HG02870 (cell line): ENCODE data around the gene FAM221B.

ENCODE experiments used
- ATAC-seq: cut with Tn5 transposase; IDR thresholded peaks from one replicate; pipeline ENCODE4 v1.9.1; 2021; ENCODE audit warnings: mild to moderate bottlenecking, moderate library complexity; ENCODE audit not compliant: unreplicated experiment

FAM221B gene

GRCh38 chr9:35828716-35829083 is at the start of gene FAM221B:
TSS of gene FAM221B (minus strand) at chr9:35828732. CDS start at chr9:35826161, 2,571 bp downstream.
- no peak for ATAC-seq

DNA sequence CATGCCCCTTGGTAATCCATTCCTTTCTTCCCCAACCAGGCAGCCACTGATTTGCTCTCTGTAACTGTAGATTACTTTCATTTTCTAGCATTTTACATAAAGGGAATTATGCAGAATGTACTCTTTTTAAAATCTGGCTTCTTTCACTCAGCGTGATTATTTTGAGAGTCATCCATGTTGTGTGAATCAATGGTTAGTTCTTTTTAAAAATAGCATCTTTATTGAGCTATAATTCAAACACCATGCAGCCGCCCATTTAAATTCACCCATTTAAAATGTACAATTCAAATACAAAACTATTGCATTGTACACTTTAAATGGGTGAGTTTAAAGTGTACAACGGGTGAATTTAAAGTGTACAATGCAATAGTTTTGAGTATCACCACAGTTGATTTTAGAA is 44.0 kb upstream of the FAM221B start:
- no peak for ATAC-seq

DNA sequence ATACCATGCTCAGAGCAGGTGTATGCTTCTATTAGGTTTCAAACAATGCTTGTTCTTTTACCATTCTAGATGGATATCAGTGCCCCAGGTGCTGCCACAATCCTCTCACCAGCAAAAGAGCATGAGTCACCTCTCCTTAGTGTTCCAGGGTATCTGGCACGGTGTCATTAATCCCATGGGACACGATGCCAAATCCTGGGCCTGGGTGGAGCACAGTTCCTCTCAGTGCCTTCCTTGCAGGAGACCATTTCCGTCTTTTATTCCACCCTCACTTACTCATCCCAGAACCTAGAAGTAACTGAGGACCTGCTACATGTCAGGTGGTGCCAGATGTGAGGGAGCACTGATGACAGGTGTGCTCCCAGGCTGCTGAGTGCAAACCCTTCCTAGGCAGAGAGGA is 43.0 kb upstream of the FAM221B start:
- ATAC-seq = no peak

DNA sequence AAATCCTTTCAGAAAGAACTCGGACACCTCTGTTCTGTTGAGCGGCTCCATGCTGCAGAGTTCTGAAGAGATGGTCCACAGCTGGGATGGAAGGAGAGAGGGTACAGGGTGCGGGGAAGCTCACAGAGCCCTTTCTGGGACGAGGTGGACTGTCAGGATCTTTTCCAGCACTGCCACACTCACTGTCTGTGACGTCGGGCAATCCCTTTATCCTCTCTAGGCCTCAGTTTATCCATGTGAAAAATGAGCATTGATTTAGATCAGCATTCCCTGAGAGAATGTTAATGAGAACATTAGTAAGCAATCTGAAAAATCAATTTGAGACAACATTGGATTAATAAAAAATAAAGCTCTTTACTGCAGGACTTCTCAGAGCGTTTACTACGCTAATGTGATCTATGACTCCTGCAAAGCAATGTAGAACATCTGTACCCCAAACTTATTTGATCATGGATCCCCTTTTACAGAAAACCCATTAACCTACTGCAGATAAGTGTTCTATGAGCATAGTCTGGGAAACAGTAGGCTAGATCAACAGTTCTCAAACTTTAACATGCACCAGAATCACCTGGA is 41.9 kb upstream of the FAM221B start, which contains the start of gene OR13J1:
Gene OR13J1 (minus strand): TSS at position 51 of the 573 bp plus-strand sequence. CDS start 0 bp downstream, at position 51.
- ATAC-seq = no peak

GRCh38 chr9:35869621-35870216 is 41.2 kb upstream of the FAM221B start:
- no peak for ATAC-seq

DNA sequence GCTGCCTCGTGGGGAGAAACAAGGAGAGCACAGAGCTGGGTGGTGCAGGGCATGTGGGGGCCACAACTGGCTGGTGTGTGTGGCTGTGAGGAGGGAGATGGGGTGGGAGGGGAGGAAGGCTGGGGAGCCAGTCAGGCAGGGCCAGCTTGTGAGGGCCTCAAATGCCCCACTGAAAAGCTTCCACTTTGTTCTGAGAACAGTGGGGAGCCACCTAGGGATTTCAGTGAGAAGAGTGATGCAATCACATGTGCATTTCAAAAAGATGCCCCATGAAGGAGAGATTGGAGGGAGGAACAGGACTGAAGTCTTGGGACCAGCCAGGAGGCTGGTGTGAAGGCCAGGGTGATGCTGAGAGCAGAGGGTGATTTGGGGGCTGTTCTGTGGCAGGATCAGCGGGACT is 40.4 kb upstream of the FAM221B start:
- ATAC-seq = no peak

GRCh38 chr9:35867538-35867937 is 39.0 kb upstream of the FAM221B start:
- no peak for ATAC-seq

DNA sequence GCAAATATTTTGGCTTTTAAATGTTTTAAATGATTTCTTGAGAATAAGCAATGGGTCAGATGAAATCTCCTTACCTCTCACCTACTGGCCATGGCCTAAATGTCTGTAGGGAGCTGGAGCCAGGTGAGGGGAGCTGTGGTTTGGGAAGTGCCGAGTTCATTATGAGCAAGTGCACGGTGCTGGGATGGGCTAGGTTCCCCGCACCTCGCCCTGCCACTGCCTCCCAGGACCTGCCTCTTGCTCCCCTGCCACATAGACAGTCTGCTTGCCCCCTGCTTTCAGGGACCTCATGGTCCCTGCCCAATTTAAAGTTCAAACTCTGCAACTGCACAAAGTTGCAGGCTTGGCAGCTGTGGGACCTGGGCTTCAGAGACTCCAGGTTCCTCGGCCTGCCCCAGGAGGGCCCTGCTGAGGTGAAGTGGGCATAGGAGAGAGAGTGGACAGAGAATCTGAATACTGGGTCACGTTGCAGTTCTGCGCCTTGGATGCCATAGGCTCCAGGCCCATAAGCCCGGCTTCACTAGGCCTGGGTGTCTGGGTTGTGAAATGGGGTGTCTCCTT is 36.2 kb upstream of the FAM221B start:
- ATAC-seq = no peak

DNA sequence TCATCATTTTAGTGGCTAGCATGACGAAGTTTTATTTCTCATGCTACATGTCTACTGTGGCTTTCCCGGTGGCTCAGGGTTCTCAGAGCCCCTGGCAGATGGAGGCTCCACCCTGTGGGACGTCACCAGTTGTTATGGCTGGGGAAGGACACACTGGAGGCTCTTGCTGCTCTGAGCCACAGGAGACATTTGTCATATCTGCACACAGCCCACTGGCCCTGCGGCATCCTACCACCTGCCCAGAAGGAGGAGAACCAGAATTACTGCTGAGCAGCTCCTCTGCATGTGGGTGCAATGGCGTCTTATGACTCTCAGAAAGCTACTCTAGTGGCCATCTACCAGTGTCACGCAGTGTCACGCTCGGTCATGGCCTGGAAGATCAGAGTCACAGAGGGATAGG is 35.1 kb upstream of the FAM221B start:
- no peak for ATAC-seq

- no peak for ATAC-seq
Measured at GRCh38 chr9:35862328-35862727, 33.8 kb upstream of the FAM221B start.

GRCh38 chr9:35861161-35861897 is 32.8 kb upstream of the FAM221B start:
- no peak for ATAC-seq

DNA sequence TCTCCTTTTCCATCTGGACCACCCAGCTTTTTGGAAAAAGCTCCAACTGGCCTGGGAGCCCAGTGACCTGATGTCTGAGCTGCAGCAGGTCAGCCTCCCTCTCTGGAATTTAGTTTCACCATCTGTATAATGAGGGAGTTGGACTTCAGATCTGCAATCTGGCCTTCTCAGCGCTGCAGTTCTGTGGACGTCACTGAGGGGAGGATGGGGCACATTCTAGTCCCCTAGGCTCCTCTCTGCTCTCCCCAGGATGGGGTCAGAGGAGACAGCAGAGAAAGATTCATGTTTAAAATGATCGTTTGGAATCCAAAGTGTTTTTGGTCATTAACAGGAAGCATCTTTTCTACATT is 31.4 kb upstream of the FAM221B start:
- no peak for ATAC-seq

DNA sequence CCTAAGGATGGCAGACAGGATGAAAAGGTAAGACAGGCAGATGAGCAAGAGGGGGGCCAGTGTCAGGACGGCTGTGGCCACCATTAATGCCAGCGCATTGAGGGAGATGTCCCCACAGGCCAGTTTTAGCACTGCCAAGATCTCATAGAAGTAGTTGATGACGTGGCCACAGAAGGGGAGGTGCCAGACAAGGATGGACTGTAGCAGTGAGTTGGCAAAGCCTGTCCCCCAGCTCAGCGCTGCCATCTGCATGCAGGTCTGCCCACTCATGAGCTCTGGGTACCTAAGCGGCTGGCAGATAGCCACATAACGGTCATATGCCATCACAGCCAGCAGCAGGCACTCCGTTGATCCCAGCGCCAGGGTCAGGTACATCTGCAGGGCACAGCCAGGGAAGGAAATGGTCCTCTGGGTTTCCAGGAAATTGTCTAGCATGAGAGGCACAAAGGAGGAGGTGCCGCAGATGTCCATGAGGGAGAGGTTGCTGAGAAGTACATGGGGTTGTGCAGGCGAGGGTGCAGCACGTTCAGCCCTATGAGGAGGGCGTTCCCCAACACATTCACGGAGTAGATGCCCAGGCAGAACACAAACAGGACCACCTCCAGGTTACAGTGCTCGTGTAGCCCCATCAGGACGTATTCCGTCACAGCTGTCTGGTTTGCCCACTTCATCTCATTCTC is 30.9 kb upstream of the FAM221B start:
- no peak for ATAC-seq

DNA sequence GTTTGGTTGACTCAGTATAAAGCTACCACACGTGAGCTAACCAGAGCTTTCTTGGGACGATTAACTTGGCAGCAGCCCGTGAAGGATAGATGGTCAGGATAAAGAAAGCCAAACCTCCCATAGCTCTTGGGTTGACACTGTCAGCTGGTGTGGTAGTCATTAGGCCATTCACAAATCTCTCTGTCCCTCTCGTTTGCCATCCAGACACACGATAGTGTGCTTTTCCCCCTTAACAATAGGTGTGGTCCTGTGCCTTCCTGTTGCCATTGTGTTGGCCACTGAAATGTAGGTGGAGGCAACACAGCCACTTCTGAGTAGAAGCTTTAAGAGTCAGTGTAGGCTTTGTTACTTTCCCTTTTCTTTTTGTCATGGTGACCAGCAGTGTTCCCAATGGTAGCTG is 29.9 kb upstream of the FAM221B start:
- ATAC-seq = no peak

DNA sequence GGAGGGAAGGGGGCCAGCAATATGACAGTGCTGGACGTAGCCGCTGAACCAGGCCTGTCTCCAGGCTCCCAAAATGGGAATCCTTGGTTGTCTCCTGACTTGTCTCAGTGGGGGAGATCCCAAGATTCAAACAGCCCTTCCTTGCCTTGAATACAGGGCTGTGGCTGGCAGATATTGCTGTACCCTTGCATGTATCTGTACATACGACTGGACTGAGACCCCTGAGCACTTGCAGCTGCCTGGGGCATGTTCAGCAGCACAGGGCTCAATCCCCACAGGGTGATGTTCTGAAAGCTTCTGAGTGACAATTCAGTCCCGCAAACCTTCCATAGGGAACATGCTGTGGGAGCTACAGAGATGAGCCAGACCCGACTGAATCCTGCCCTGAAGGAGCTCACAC is 28.4 kb upstream of the FAM221B start:
- ATAC-seq = no peak

DNA sequence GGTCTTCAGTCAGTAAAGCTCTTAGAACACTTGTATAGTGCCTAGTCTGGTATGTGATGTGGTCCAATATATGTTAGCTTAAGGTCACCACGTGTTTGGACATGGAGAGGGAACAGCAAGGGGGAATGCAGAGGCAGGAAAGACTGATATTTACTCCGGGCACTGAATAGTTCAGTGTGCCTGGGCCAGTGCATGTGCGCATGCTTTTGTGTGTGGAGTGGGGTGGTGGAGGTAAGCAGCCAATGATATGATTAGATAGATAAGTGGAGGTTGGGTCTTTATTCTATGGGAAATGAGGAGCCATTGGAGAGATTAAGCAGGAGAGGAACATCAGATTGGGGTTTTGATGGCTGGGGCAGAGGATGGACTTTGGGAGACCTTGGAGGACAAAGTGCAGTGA is 27.7 kb upstream of the FAM221B start:
- no peak for ATAC-seq

GRCh38 chr9:35854091-35854762 is 25.7 kb upstream of the FAM221B start:
- ATAC-seq = no peak

GRCh38 chr9:35852876-35853865 is 24.6 kb upstream of the FAM221B start:
- ATAC-seq = no peak

GRCh38 chr9:35852267-35852815 is 23.8 kb upstream of the FAM221B start:
- ATAC-seq = no peak
